MM.1S (cell line): ENCODE data around the gene LRCH2.

Source experiments
- EZH2 ChIP-seq: fragments of 300-600 bp; sonication (generic); optimal IDR thresholded peaks from 2 replicates; pipeline ENCODE3; 2017; ENCODE audit warnings: low read depth, mild to moderate bottlenecking, antibody characterized with exemption, low read length, mixed read lengths
- TF ChIP-seq, protein P1 (sequence below): fragments of 300-600 bp; sonication (generic); IDR thresholded peaks from 2 replicates; pipeline ENCODE4 v1.5.1; 2016; ENCODE audit warnings: antibody characterized with exemption, low read length, mixed read lengths

DNA sequence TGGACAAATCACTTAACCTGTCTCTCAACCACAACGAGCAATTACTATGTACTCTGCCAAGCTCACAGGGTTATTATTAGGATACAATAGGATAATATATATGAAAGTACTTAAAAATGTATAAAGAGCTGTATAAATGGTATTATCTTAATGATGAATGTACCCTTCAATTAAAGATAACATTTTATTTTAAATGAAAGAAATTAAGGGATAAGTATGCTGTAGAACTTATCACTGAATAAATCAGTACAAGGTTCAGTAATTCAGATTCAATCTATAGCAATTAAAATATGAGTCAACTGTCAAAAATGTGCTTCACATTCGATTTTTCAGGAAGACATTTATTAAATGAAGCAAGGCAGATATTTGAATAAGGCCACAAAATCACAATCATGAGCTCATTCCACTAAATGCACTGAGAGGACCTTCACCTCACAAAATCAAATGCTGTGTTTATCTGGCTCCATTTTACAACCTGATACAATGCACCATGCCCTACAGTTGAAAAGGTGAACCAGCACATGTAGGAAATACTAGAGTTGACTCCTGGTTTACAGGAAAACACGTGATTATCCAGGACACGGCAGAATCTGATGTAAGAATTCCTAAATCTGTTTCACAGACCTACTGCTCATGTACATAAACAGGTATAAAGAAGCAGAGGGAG lies 4.4 kb downstream of the LRCH2 start:
- TF ChIP-seq EZH2 = no peak
- TF ChIP-seq, protein P1, sequence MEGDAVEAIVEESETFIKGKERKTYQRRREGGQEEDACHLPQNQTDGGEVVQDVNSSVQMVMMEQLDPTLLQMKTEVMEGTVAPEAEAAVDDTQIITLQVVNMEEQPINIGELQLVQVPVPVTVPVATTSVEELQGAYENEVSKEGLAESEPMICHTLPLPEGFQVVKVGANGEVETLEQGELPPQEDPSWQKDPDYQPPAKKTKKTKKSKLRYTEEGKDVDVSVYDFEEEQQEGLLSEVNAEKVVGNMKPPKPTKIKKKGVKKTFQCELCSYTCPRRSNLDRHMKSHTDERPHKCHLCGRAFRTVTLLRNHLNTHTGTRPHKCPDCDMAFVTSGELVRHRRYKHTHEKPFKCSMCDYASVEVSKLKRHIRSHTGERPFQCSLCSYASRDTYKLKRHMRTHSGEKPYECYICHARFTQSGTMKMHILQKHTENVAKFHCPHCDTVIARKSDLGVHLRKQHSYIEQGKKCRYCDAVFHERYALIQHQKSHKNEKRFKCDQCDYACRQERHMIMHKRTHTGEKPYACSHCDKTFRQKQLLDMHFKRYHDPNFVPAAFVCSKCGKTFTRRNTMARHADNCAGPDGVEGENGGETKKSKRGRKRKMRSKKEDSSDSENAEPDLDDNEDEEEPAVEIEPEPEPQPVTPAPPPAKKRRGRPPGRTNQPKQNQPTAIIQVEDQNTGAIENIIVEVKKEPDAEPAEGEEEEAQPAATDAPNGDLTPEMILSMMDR = no peak
